CD4-positive, alpha-beta memory T cell (primary cell): Measurements from ENCODE around the gene NEO1. TPM values are rescaled to one million over a fixed set of nuclear protein-coding genes. Genes with fewer than 3 reads are reported as not detected.
A peak's percentile ranks its signal among the peaks of the same experiment; 100 is the strongest.

Experiments
- CTCF ChIA-PET: fragments of 350-600 bp; sonication (Branson Sonifier 250); formaldehyde crosslinking; loops from one replicate; lab custom pipeline; 2021; ENCODE audit warnings: inconsistent platforms; ENCODE audit not compliant: partially characterized antibody; lab: Charles Lee
- POLR2A ChIA-PET: fragments of 350-600 bp; sonication (Branson Sonifier 250); formaldehyde crosslinking; loops from one replicate; lab custom pipeline; 2021; ENCODE audit not compliant: partially characterized antibody; lab: Charles Lee
- DNase-seq, 5 donors: peaks; one replicate each; pipeline versions ENCODE4 v3.0.0 to v3.0.0-alpha.2; 2020 to 2022; ENCODE audit warnings: mixed read lengths in 1 of 5
- H3K27ac ChIP-seq: one replicate; pipeline ENCODE4 v1.7.0; 2013; ENCODE audit warnings: low read depth, low read length
- H3K27me3 ChIP-seq: 2 replicates; pipeline ENCODE4 v1.7.0; 2013; ENCODE audit warnings: mild to moderate bottlenecking, low read length, moderate library complexity; ENCODE audit not compliant: insufficient read depth
- H3K36me3 ChIP-seq: 2 replicates; pipeline ENCODE4 v1.7.0; 2013; ENCODE audit warnings: mild to moderate bottlenecking, low read length, moderate library complexity; ENCODE audit not compliant: insufficient read depth
- H3K4me1 ChIP-seq: 2 replicates; pipeline ENCODE4 v1.7.0; 2013; ENCODE audit warnings: mild to moderate bottlenecking, low read length, moderate library complexity; ENCODE audit not compliant: insufficient read depth
- H3K4me3 ChIP-seq, 2 donors: one replicate each; pipeline ENCODE4 v1.7.0; 2013; ENCODE audit warnings: low read length in 2 of 2, mild to moderate bottlenecking in 1 of 2
- H3K9me3 ChIP-seq, 2 donors: one replicate each; pipeline ENCODE4 v1.7.0; 2013; ENCODE audit warnings: low read length in 2 of 2, control low read depth in 1 of 2; ENCODE audit not compliant: control insufficient read depth in 1 of 2
- H3K27ac Mint-ChIP-seq, 7 donors: one replicate each; pipeline ENCODE4 v1.8.0; 2020 to 2021; ENCODE audit warnings: mixed read lengths in 7 of 7, mild to moderate bottlenecking in 6 of 7, inconsistent platforms in 3 of 7, moderate library complexity in 3 of 7
- H3K27me3 Mint-ChIP-seq, 2 donors: one replicate each; pipeline ENCODE4 v1.8.0; 2020 to 2021; ENCODE audit warnings: mixed read lengths in 2 of 2
- H3K36me3 Mint-ChIP-seq, 2 donors: one replicate each; pipeline ENCODE4 v1.8.0; 2020 to 2021; ENCODE audit warnings: mixed read lengths in 2 of 2, inconsistent platforms in 1 of 2, mild to moderate bottlenecking in 1 of 2
- H3K4me1 Mint-ChIP-seq, 4 donors: one replicate each; pipeline ENCODE4 v1.8.0; 2020 to 2021; ENCODE audit warnings: mixed read lengths in 4 of 4, mild to moderate bottlenecking in 1 of 4
- H3K4me3 Mint-ChIP-seq, 8 donors: one replicate each; pipeline ENCODE4 v1.8.0; 2020 to 2021; ENCODE audit warnings: mixed read lengths in 8 of 8, mild to moderate bottlenecking in 7 of 8, moderate library complexity in 6 of 8, inconsistent platforms in 3 of 8
- H3K9me3 Mint-ChIP-seq, 8 donors: one replicate each; pipeline ENCODE4 v1.8.0; 2020 to 2021; ENCODE audit warnings: mixed read lengths in 8 of 8, mild to moderate bottlenecking in 5 of 8, inconsistent platforms in 3 of 8, moderate library complexity in 1 of 8
- intact Hi-C: fragments of 100-400 bp; cut with micrococcal nuclease; formaldehyde crosslinking; loops from one replicate; pipeline ENCODE4 v1.15.1; 2023
- polyA plus RNA-seq, 2 donors: library from polyadenylated mRNA; unstranded; fragments of 300-500 nt; fragmentation: Illumina TruSeq; gene quantifications; one replicate each; pipeline ENCODE4 v1.2.3, GENCODE V29; 2021
- total RNA-seq, 2 experiments: library from RNA; stranded (reverse); gene quantifications; one replicate each; pipeline ENCODE4 v1.2.3, GENCODE V29; 2021

Gene NEO1
- total and polyA plus RNA-seq, 4 experiments from 2014 or later, result 1.9 to 15.7 (median 9.3) TPM

- POLR2A ChIA-PET, result no interaction called here
- intact Hi-C loops, result no loop called here
These were observed 291.8 kb downstream of the NEO1 start for GRCh38 chr15:73344056-73344455.

DNA sequence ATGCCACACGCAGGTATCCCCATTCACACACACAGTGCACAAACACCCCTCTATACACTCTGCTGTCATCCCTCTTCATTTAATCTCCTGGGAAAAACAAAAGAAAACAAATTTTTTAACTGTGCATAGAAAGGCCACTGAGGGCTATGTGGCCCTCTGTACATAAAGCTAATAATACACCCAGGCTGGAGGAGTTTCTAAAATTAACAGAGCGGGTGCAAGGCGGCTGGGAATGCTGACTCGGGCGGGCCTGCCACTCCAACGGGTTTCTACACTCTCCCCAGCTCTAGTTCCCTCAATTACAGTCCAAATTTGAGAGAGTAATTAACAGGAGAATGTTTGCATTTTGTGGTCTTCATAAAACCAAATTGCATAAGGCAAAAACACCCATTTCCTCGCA lies 293.4 kb downstream of the NEO1 start:
- no peak overlapping the region for H3K27ac ChIP-seq
- no peaks in the 10 kb centered on the region for H3K9me3 ChIP-seq
- Mint-ChIP-seq H3K36me3 (no peaks in the 10 kb centered on the region), H3K27ac (no peak overlapping the region), H3K4me1 (no peaks in the 10 kb centered on the region), H3K9me3 (peaks cover 0 to 13% (median 6%) of the 10 kb centered on the region in 8 donors), H3K4me3 (no peak overlapping the region), H3K27me3 (peaks cover 2 to 7% of the 10 kb centered on the region in 2 donors)
- H3K36me3 ChIP-seq, result no peaks in the 10 kb centered on the region
- H3K4me1 ChIP-seq, result no peaks in the 10 kb centered on the region
- intact Hi-C loops, result no loop called here
- H3K27me3 ChIP-seq, result no peaks in the 10 kb centered on the region
- ChIA-PET POLR2A (no interaction called here), CTCF (no interaction called here)
- no peak overlapping the region for H3K4me3 ChIP-seq
- no peak for DNase-seq

More at GRCh38 chr15:73344056-73344455, 291.8 kb downstream of the NEO1 start:
- CTCF ChIA-PET, result no interaction called here
- Histone ChIP-seq H3K4me3 (no peak overlapping the region), H3K4me1 (no peaks in the 10 kb centered on the region), H3K27ac (no peak overlapping the region), H3K27me3 (no peaks in the 10 kb centered on the region), H3K9me3 (no peaks in the 10 kb centered on the region), H3K36me3 (no peaks in the 10 kb centered on the region)
- Mint-ChIP-seq H3K4me3 (no peak overlapping the region), H3K27me3 (peaks cover 2 to 7% of the 10 kb centered on the region in 2 donors), H3K4me1 (no peaks in the 10 kb centered on the region), H3K27ac (no peak overlapping the region), H3K9me3 (peaks cover 0 to 13% (median 5%) of the 10 kb centered on the region in 8 donors), H3K36me3 (no peaks in the 10 kb centered on the region)
- no peak for DNase-seq

GRCh38 chr15:73346735-73347312 lies 294.6 kb downstream of the NEO1 start:
- Histone ChIP-seq H3K27ac (no peak overlapping the region), H3K9me3 (no peaks in the 10 kb centered on the region), H3K27me3 (no peaks in the 10 kb centered on the region), H3K4me1 (no peaks in the 10 kb centered on the region), H3K4me3 (no peak overlapping the region), H3K36me3 (no peaks in the 10 kb centered on the region)
- H3K4me3 Mint-ChIP-seq, result no peak overlapping the region
- DNase-seq, result peak; percentile 43 to 58 (median 49)
- ChIA-PET CTCF (no interaction called here), POLR2A (no interaction called here)
- H3K36me3 Mint-ChIP-seq, result no peaks in the 10 kb centered on the region
- H3K9me3 Mint-ChIP-seq, result peaks cover 0 to 10% (median 6%) of the 10 kb centered on the region in 8 donors
- intact Hi-C loops, result no loop called here
- H3K4me1 Mint-ChIP-seq, result no peaks in the 10 kb centered on the region
- no peak overlapping the region for H3K27ac Mint-ChIP-seq
- peaks cover 2 to 7% of the 10 kb centered on the region in 2 donors for H3K27me3 Mint-ChIP-seq

DNA sequence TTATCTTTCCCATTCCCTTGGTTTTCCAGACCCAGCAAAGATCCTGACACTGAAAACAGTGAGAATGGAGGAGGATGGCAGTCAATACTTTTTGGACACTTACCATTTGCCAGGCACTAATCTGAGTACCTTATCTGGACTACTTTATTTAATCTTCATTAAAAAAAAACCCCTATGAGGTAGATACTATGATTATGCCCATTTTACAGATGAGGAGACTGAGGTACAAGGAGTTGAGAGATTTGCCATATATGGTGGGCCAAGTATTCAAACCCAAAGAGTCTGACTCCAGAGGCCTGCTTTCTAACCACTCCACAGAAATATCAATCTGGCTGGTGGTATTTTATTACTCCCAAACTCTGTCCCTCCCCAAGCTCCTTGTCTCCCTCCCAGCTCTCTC lies 296.9 kb downstream of the NEO1 start:
- Histone ChIP-seq H3K4me3 (no peak overlapping the region), H3K27me3 (no peaks in the 10 kb centered on the region), H3K27ac (no peak overlapping the region), H3K9me3 (no peaks in the 10 kb centered on the region), H3K36me3 (no peaks in the 10 kb centered on the region), H3K4me1 (no peaks in the 10 kb centered on the region)
- Mint-ChIP-seq H3K27ac (no peak overlapping the region), H3K36me3 (no peaks in the 10 kb centered on the region), H3K9me3 (peaks cover 0 to 6% (median 0%) of the 10 kb centered on the region in 8 donors), H3K27me3 (peaks cover 2 to 3% of the 10 kb centered on the region in 2 donors), H3K4me3 (no peak overlapping the region), H3K4me1 (no peaks in the 10 kb centered on the region)
- intact Hi-C loops, result no loop called here
- CTCF ChIA-PET, result interaction anchor here (1.2 kb wide), 1 partner anchor 10 kb away, joined by 3 read pairs; no protein-coding TSS in a partner anchor
- POLR2A ChIA-PET, result no interaction called here
- DNase-seq, result no peak

DNA sequence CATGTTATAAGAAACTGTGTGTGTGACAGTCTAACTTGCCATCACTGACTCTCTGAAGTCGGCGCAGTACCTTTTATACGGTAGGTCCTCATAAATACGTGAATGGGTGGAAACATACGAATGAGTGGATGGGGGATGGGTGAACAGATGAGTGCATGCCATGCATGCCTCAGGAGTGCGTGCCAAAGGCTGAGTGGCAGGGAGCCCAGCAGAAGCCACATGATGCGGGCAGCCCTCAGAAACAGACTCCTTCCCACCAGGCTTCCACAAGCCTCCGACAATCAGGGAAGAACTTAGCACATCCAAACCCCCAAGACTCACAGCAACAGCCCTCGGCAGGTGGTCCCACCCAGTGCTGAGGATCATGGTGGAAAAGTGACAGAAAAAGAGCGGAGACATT lies 299.8 kb downstream of the NEO1 start:
- no peak overlapping the region for H3K27ac ChIP-seq
- H3K27ac Mint-ChIP-seq, result no peak overlapping the region
- ChIA-PET CTCF (no interaction called here), POLR2A (no interaction called here)
- DNase-seq, result no peak
- intact Hi-C loops, result no loop called here
- H3K36me3 Mint-ChIP-seq, result no peaks in the 10 kb centered on the region
- peaks cover 0 to 6% (median 0%) of the 10 kb centered on the region in 8 donors for H3K9me3 Mint-ChIP-seq
- no peaks in the 10 kb centered on the region for H3K27me3 ChIP-seq
- no peak overlapping the region for H3K4me3 Mint-ChIP-seq
- H3K4me1 Mint-ChIP-seq, result no peaks in the 10 kb centered on the region
- H3K9me3 ChIP-seq, result no peaks in the 10 kb centered on the region
- H3K27me3 Mint-ChIP-seq, result peaks cover 4% of the 10 kb centered on the region in 2 donors
- no peak overlapping the region for H3K4me3 ChIP-seq
- H3K36me3 ChIP-seq, result no peaks in the 10 kb centered on the region
- no peaks in the 10 kb centered on the region for H3K4me1 ChIP-seq

- H3K27ac ChIP-seq, result no peak overlapping the region
- H3K4me3 Mint-ChIP-seq, result no peak overlapping the region
- peaks cover 0 to 2% (median 0%) of the 10 kb centered on the region in 8 donors for H3K9me3 Mint-ChIP-seq
- no peaks in the 10 kb centered on the region for H3K36me3 Mint-ChIP-seq
- H3K27ac Mint-ChIP-seq, result no peak overlapping the region
- ChIA-PET POLR2A (no interaction called here), CTCF (no interaction called here)
- H3K27me3 Mint-ChIP-seq, result peaks cover 6 to 10% of the 10 kb centered on the region in 2 donors
- no peak overlapping the region for H3K4me3 ChIP-seq
- DNase-seq, result no peak
- H3K4me1 ChIP-seq, result no peaks in the 10 kb centered on the region
- no peaks in the 10 kb centered on the region for H3K4me1 Mint-ChIP-seq
- intact Hi-C loops, result no loop called here
- H3K27me3 ChIP-seq, result no peaks in the 10 kb centered on the region
- H3K36me3 ChIP-seq, result no peaks in the 10 kb centered on the region
- no peaks in the 10 kb centered on the region for H3K9me3 ChIP-seq
These were observed 301.5 kb downstream of the NEO1 start for GRCh38 chr15:73353734-73354133.

DNA sequence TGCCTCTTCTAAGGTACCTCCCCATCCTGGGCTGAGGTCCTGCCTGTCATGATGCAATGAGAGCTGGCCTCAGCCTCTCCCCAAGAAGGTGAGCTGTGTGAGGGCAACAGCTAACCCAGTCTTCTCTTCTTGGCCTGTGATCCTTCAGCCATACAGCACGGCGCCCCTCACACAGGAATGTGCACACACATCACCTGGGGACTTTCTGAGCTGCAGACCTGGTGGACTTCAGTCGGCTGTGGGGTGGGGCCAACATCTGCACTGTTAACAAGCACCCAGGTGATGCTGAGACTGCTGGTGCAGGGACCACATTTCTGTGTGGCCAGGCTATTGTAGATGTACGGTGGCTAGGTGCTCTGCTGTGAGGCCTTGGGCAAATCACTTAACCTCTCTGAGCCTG lies 302.0 kb downstream of the NEO1 start:
- Histone ChIP-seq H3K4me1 (no peaks in the 10 kb centered on the region), H3K36me3 (no peaks in the 10 kb centered on the region), H3K4me3 (no peak overlapping the region), H3K27me3 (no peaks in the 10 kb centered on the region), H3K9me3 (no peaks in the 10 kb centered on the region), H3K27ac (no peak overlapping the region)
- Mint-ChIP-seq H3K9me3 (no peaks in the 10 kb centered on the region), H3K27ac (no peak overlapping the region), H3K4me3 (no peak overlapping the region), H3K4me1 (no peaks in the 10 kb centered on the region), H3K27me3 (peaks cover 9 to 12% of the 10 kb centered on the region in 2 donors), H3K36me3 (no peaks in the 10 kb centered on the region)
- POLR2A ChIA-PET, result no interaction called here
- intact Hi-C loops, result no loop called here
- no peak for DNase-seq
- CTCF ChIA-PET, result no interaction called here
